WI38 (cell line): ENCODE data around the gene RALBP1.

ENCODE experiments used
- H3K4me3 ChIP-seq: 2 replicates; pipeline ENCODE4 v1.5.1; 2011; ENCODE audit warnings: low read depth, mild to moderate bottlenecking, control low read depth, low read length
- TF ChIP-seq, protein P1 (sequence below): IDR thresholded peaks from 2 replicates; pipeline ENCODE4 v1.5.1; 2012; ENCODE audit warnings: low read depth, mild to moderate bottlenecking, control low read depth, low read length

RALBP1 gene

DNA sequence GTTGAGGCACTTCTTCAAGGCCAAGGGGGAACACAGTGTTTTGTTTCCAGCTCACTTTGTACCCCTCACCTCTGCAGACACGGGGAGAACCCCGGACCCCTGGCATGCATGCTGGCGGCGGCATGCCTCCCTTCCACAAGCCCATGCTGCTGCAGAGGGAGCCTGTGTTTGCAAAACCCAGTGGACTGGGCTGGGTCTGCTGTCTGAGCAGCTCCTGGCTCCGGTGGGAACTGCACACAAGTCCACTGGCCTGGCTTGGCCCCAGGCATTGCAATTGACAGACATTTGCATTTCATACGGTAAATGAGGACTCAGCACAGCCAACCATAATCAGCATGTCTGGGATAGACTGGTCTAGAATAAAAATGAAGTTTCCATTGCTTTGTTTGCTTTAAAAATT, 62.4 kb downstream of the RALBP1 start:
- TF ChIP-seq, protein P1, sequence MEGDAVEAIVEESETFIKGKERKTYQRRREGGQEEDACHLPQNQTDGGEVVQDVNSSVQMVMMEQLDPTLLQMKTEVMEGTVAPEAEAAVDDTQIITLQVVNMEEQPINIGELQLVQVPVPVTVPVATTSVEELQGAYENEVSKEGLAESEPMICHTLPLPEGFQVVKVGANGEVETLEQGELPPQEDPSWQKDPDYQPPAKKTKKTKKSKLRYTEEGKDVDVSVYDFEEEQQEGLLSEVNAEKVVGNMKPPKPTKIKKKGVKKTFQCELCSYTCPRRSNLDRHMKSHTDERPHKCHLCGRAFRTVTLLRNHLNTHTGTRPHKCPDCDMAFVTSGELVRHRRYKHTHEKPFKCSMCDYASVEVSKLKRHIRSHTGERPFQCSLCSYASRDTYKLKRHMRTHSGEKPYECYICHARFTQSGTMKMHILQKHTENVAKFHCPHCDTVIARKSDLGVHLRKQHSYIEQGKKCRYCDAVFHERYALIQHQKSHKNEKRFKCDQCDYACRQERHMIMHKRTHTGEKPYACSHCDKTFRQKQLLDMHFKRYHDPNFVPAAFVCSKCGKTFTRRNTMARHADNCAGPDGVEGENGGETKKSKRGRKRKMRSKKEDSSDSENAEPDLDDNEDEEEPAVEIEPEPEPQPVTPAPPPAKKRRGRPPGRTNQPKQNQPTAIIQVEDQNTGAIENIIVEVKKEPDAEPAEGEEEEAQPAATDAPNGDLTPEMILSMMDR = no peak

GRCh38 chr18:9539283-9539682, 64.0 kb downstream of the RALBP1 start:
- H3K4me3 ChIP-seq = 0 out of 2 replicates have a peak overlapping the region, but pooled peaks have one; percentile 13
- TF ChIP-seq, protein P1 = no peak

More for the DNA sequence above, 62.4 kb downstream of the RALBP1 start:
- no peak overlapping the region for H3K4me3 ChIP-seq

DNA sequence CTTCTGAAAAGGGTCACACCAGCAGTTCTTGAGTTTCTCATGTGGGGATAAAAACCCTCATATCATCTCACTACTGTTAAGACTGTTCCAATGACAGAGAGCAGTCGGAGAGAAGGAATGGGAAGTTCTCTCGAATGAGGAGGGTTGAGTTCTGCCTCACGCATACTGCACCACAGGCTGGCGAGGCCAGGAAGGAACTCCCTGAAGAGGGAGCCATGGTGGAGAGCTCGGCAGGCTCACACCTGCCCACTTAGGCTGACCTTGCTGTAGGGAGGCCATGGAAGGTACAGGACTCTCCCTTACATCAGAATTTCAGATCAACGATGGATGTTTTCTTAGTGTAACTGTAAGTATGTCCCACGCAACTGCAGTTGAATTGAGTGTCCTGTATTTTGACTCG, 64.6 kb downstream of the RALBP1 start:
- TF ChIP-seq, protein P1 = no peak
- H3K4me3 ChIP-seq = no peak overlapping the region

DNA sequence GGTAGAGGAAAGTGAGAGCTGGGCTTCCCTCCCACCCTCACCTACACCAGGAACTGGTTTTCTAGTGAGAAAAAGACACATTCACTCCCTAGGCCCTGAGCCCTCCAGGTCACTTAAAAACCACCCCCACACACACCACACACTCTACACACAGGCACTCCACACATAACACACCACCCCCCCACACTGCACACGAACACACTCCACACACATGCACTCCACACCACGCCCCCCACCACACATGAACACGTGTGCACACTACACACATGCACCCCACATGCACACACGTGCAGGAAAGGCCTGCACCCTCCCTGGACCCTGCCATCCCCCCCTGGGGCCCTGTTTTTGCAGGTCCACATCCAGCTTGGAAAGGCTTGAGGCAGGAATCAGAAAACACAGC, 67.6 kb downstream of the RALBP1 start:
- TF ChIP-seq, protein P1 = no peak
- no peak overlapping the region for H3K4me3 ChIP-seq

- TF ChIP-seq, protein P1 = no peak
- H3K4me3 ChIP-seq = no peak overlapping the region
These were observed 69.7 kb downstream of the RALBP1 start for GRCh38 chr18:9545029-9545428.

DNA sequence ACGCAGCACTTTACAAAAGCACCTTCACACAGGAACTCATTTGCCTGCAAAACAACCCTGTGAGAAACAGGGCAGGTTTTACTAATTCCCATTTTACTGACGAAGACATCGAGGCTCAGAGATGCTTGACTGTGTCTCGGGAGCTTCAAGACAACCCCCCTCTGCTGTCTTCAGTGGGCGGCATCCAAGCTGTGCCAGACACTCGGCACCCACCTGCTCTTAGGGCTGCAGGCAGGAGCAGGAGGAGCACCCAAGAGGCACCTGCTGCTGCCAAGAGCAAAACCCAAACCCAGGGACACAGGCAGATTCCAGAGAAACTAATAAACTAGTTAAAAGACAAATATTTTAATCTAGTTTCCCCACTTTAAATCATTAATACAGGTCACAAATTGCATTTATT, 71.2 kb downstream of the RALBP1 start:
- TF ChIP-seq, protein P1 = no peak

GRCh38 chr18:9547782-9548181, 72.5 kb downstream of the RALBP1 start:
- TF ChIP-seq, protein P1 = no peak
- no peak overlapping the region for H3K4me3 ChIP-seq

More for the DNA sequence above, 71.2 kb downstream of the RALBP1 start:
- no peak overlapping the region for H3K4me3 ChIP-seq
